Right renal cortex interstitium (tissue), 3 donors: ENCODE measurements around the gene TBCCD1. TPM values are rescaled to one million over a fixed set of nuclear protein-coding genes. Genes with fewer than 3 reads are reported as not detected.
"Not testable (repeated sequence)": the region's sequence is repeated elsewhere in the genome, so short reads cannot be mapped to it uniquely, and the experiment has no call there.

Source experiments
- DNase-seq, 3 donors: peaks; one replicate each; pipeline ENCODE4 v3.0.0-alpha.2; 2013; ENCODE audit warnings: low read depth in 3 of 3, low spot score in 2 of 3
- polyA plus RNA-seq, 3 donors: library from polyadenylated mRNA; unstranded; fragments of 120-200 nt; gene quantifications; one replicate each; pipeline ENCODE4 v1.2.1, GENCODE V29; 2013; ENCODE audit not compliant: insufficient read length in 3 of 3

Gene TBCCD1
- polyA plus RNA-seq, 3 donors = 19.3 to 19.7 (median 19.5) TPM

- DNase-seq = no peak
These were observed 45.9 kb downstream of the TBCCD1 start for GRCh38 chr3:186520957-186521842.

GRCh38 chr3:186520431-186520830 lies 46.7 kb downstream of the TBCCD1 start:
- no peak for DNase-seq

- no peak for DNase-seq
These were observed 48.0 kb downstream of the TBCCD1 start for GRCh38 chr3:186519021-186519658.

- no peak for DNase-seq
These were observed 49.9 kb downstream of the TBCCD1 start for GRCh38 chr3:186517218-186517617.

GRCh38 chr3:186516646-186517045 lies 50.5 kb downstream of the TBCCD1 start:
- DNase-seq = no peak

- no peak for DNase-seq
These were observed 52.0 kb downstream of the TBCCD1 start for GRCh38 chr3:186515125-186515524.

GRCh38 chr3:186514296-186515002 lies 52.7 kb downstream of the TBCCD1 start:
- DNase-seq = no peak

- DNase-seq = no peak
These were observed 53.8 kb downstream of the TBCCD1 start for GRCh38 chr3:186513386-186513785.

- no peak for DNase-seq
These were observed 54.4 kb downstream of the TBCCD1 start for GRCh38 chr3:186512570-186513302.

- no peak for DNase-seq
These were observed 55.4 kb downstream of the TBCCD1 start for GRCh38 chr3:186511702-186512101.

- no peak for DNase-seq
These were observed 55.9 kb downstream of the TBCCD1 start for GRCh38 chr3:186511245-186511644.

- no peak for DNase-seq
These were observed 56.6 kb downstream of the TBCCD1 start for GRCh38 chr3:186510374-186511079.

GRCh38 chr3:186509423-186509822 lies 57.7 kb downstream of the TBCCD1 start:
- DNase-seq = no peak

GRCh38 chr3:186506857-186507256 lies 60.3 kb downstream of the TBCCD1 start:
- DNase-seq = no peak

- no peak for DNase-seq
These were observed 60.9 kb downstream of the TBCCD1 start for GRCh38 chr3:186506191-186506739.

- DNase-seq = no peak
These were observed 64.0 kb downstream of the TBCCD1 start for GRCh38 chr3:186502966-186503712.

- no peak for DNase-seq
These were observed 64.8 kb downstream of the TBCCD1 start for GRCh38 chr3:186502138-186502948.

- DNase-seq = not testable (repeated sequence)
These were observed 67.2 kb downstream of the TBCCD1 start for GRCh38 chr3:186499949-186500348.
